Measurements from ENCODE around the gene U2SURP.

U2SURP gene

GRCh38 chr3:143001369-143002082 lies at the start of gene U2SURP:
Gene U2SURP (plus strand): TSS chr3:143001570. CDS start chr3:143001629, 59 bp downstream.
- DNase-seq: peak; percentile 98

- no peak for DNase-seq
Measured at GRCh38 chr3:142951794-142952193, 49.6 kb upstream of the U2SURP start.

GRCh38 chr3:142952272-142953193 lies 48.8 kb upstream of the U2SURP start:
- no peak for DNase-seq

- DNase-seq: no peak
Measured at GRCh38 chr3:142953443-142953842, 47.9 kb upstream of the U2SURP start.

GRCh38 chr3:142958707-142959106 lies 42.7 kb upstream of the U2SURP start:
- DNase-seq: no peak

- no peak for DNase-seq
Measured at GRCh38 chr3:142960322-142960850, 41.0 kb upstream of the U2SURP start.

- no peak for DNase-seq
Measured at GRCh38 chr3:142961539-142961938, 39.8 kb upstream of the U2SURP start.

GRCh38 chr3:142962175-142962519 lies 39.2 kb upstream of the U2SURP start:
- DNase-seq: no peak

- no peak for DNase-seq
Measured at GRCh38 chr3:142962520-142963233, 38.7 kb upstream of the U2SURP start.

- no peak for DNase-seq
Measured at GRCh38 chr3:142963234-142963515, 38.2 kb upstream of the U2SURP start.

- DNase-seq: no peak
Measured at GRCh38 chr3:142963516-142964448, 37.6 kb upstream of the U2SURP start, which contains the start of gene PAQR9. Gene PAQR9 (minus strand): TSS chr3:142963674. CDS start chr3:142963336, 338 bp downstream.

GRCh38 chr3:142965581-142965980 lies 35.8 kb upstream of the U2SURP start:
- no peak for DNase-seq

GRCh38 chr3:142966808-142967207 lies 34.6 kb upstream of the U2SURP start:
- no peak for DNase-seq

- DNase-seq: no peak
Measured at GRCh38 chr3:142968319-142969025, 32.9 kb upstream of the U2SURP start.

GRCh38 chr3:142971431-142971830 lies 29.9 kb upstream of the U2SURP start:
- DNase-seq: no peak

GRCh38 chr3:142972092-142972753 lies 29.1 kb upstream of the U2SURP start:
- DNase-seq: no peak

- no peak for DNase-seq
Measured at GRCh38 chr3:142973217-142974009, 28.0 kb upstream of the U2SURP start.

GRCh38 chr3:142975316-142975995 lies 25.9 kb upstream of the U2SURP start:
- no peak for DNase-seq

GRCh38 chr3:142976621-142977398 lies 24.6 kb upstream of the U2SURP start:
- DNase-seq: no peak

Data from NCI-H2081 treated with DMSO at 0.1 percent for 48 hours (cell line).